Measurements from ENCODE around the gene HLA-B. TPM values are rescaled to one million over a fixed set of nuclear protein-coding genes. Genes with fewer than 3 reads are reported as not detected.

HLA-B gene
- total RNA-seq, 1 donor from 2014 or later, result 400 TPM

DNA sequence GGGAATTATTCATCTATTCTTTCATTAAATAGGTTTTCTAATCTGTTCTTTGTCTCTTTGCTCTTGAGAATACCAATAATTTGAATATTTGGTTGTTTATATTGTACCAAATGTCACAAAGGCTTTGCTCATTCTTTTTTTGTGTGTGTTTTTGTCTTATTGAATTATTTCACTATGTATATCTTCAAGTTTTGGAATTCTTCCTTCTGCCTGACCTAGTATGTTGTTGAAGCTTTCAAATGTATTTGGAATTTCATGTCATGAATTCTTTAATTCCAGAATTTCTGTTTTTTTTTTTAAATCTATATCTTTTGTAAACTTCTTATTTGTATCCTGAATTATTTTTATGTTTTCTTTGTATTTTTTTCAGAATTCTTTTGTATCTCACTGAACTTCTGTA, 16.8 kb downstream of the HLA-B start:
- DNase-seq, result no peak
- intact Hi-C loops (cut with micrococcal nuclease), result no loop called here
- Histone ChIP-seq H3K4me1 (no peaks in the 10 kb centered on the region), H3K36me3 (no peaks in the 10 kb centered on the region), H3K27me3 (ENCODE audit: low read depth) (no peaks in the 10 kb centered on the region), H3K4me3 (no peak overlapping the region), H3K9me3 (replicated peaks) (peaks cover 24% of the 10 kb centered on the region), H3K27ac (replicated peaks) (no peak overlapping the region)
- TF ChIP-seq, protein P1, sequence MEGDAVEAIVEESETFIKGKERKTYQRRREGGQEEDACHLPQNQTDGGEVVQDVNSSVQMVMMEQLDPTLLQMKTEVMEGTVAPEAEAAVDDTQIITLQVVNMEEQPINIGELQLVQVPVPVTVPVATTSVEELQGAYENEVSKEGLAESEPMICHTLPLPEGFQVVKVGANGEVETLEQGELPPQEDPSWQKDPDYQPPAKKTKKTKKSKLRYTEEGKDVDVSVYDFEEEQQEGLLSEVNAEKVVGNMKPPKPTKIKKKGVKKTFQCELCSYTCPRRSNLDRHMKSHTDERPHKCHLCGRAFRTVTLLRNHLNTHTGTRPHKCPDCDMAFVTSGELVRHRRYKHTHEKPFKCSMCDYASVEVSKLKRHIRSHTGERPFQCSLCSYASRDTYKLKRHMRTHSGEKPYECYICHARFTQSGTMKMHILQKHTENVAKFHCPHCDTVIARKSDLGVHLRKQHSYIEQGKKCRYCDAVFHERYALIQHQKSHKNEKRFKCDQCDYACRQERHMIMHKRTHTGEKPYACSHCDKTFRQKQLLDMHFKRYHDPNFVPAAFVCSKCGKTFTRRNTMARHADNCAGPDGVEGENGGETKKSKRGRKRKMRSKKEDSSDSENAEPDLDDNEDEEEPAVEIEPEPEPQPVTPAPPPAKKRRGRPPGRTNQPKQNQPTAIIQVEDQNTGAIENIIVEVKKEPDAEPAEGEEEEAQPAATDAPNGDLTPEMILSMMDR (IDR thresholded peaks at IDR 0.05; ENCODE audit: borderline replicate concordance), result no peak

DNA sequence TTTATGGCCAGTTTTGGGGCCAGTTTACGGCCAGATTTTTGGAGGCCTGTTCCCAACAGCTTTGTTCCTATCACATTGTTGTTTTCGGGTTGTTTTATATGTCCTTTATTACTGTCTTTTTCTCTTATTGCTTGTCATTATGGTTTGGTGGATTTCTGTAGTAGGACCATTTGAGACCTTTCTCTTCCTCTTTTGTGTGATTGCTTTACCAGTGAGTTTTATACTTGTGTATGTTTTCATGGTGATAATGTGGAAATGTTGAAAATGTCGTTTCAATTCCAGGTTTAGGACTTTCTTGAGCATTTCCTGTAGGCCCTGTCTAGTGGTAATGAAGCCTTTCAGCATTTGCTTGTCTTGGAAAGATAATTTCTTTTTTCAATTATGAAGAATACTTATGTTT, 17.8 kb downstream of the HLA-B start:
- Histone ChIP-seq H3K9me3 (replicated peaks) (peaks cover 24% of the 10 kb centered on the region), H3K36me3 (no peaks in the 10 kb centered on the region), H3K4me3 (no peak overlapping the region), H3K4me1 (no peaks in the 10 kb centered on the region), H3K27me3 (ENCODE audit: low read depth) (no peaks in the 10 kb centered on the region), H3K27ac (replicated peaks) (no peak overlapping the region)
- TF ChIP-seq, protein P1 (IDR thresholded peaks at IDR 0.05; ENCODE audit: borderline replicate concordance), result no peak
- intact Hi-C loops (cut with micrococcal nuclease), result no loop called here
- DNase-seq, result no peak

DNA sequence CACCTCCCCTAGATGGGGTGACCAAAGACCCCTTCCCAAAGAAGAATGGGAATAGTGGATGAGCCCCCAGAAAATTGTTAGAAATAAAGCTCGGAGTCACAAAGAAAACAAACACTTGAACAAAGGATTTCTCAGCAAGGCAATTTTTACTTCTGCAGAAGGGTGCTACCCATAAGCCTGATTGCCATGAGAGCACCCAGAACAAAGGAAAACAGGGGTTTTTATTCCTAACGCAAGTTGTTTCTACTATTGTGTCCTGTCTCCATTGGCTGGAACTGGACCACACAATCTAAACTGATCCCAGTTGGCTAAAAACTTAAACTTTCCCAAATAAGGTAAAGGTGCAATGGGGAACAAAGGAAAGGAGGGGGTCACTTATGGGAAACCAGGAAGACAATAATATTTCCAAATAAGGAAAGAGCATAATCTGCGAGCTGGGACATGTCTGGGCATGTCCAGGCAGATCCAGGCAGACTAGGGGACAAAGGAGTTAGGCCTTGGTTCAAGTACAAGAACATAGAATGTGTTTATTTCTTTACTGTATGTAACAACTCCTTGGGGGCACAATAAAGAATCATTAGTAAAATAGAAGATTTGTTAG, 20.0 kb downstream of the HLA-B start:
- Histone ChIP-seq H3K9me3 (replicated peaks) (peaks cover 24% of the 10 kb centered on the region), H3K27me3 (ENCODE audit: low read depth) (no peaks in the 10 kb centered on the region), H3K36me3 (no peaks in the 10 kb centered on the region), H3K4me1 (no peaks in the 10 kb centered on the region), H3K4me3 (no peak overlapping the region), H3K27ac (replicated peaks) (no peak overlapping the region)
- TF ChIP-seq, protein P1 (IDR thresholded peaks at IDR 0.05; ENCODE audit: borderline replicate concordance), result no peak
- no peak for DNase-seq
- intact Hi-C loops (cut with micrococcal nuclease), result no loop called here

DNA sequence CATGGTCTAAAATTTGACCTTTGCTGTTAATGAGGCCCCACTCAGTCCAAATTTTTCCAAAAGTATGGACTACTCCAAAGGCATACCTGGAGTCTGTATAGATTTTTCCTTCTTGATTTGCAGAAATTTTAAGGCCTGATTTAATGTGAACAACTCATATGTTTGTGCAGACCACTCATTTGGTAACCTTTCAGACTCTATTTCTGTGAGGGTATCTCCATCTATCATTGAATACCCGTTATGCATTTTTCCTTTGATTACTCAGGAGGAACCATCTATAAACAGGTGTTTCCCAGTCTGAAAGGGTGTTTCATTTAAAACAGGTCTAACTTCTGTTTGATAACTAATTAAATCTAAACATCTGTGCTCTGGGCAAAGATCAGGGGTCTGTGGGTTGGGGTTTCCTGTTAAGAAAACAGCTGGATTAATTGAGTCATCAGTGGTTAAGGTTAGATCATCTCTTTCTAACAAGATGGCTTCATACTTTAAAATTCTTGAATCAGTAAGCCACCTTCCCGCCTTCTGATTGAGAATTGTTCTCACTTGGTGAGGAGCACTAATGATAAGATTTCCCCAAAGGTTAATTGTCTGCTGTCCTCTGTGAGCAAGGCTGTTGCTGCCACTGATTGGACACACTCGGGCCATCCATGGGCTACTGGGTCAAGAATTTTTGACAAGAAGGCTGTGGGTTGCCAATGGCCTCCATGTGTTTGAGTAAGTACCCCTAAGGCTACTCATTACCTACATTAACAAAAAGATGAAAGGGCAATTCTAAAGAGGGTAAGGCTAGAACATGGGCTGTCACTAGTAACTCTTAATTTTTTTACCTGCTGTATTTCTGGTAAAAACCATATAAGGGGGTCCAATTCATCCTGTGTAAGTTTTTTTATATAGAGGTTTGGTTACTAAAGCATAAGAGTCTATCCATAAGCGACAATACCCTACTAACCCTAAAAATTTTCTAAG, 24.1 kb downstream of the HLA-B start:
- intact Hi-C loops (cut with micrococcal nuclease), result no loop called here
- H3K27ac ChIP-seq (replicated peaks), result no peak overlapping the region
- H3K36me3 ChIP-seq, result no peaks in the 10 kb centered on the region
- no peak overlapping the region for H3K4me3 ChIP-seq
- H3K27me3 ChIP-seq (ENCODE audit: low read depth), result no peaks in the 10 kb centered on the region
- peaks cover 15% of the 10 kb centered on the region for H3K9me3 ChIP-seq (replicated peaks)
- H3K4me1 ChIP-seq, result no peaks in the 10 kb centered on the region
- TF ChIP-seq, protein P1 (IDR thresholded peaks at IDR 0.05; ENCODE audit: borderline replicate concordance), result no peak
- DNase-seq, result no peak

DNA sequence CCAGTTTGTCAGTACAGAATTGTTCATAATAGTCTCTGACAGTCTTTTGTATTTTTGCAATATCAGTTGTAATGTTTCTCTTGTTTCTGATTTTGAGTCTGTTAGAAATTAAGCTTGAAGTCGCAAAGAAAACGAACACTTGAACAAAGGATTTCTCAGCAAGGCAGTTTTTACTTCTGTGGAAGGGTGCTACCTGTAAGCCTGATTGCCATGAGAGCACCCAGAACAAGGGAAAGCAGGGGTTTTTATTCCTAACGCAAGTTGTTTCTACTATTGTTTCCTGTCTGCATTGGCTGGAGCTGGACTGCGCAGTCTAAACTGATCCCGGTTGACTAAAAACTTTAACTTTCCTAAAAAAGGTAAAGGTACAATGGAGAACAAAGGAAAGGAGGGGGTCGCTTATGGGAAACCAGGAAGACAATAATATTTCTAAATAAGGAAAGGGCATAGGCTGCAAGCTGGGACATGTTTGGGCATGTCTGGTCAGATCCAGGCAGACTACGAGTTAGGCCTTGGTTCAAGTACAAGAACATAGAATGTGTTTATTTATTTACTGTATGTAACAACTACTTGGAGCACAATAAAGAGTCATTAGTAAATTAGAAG, 28.5 kb downstream of the HLA-B start:
- no peak overlapping the region for H3K4me3 ChIP-seq
- no peaks in the 10 kb centered on the region for H3K9me3 ChIP-seq (replicated peaks)
- H3K27ac ChIP-seq (replicated peaks), result no peak overlapping the region
- TF ChIP-seq, protein P1 (IDR thresholded peaks at IDR 0.05; ENCODE audit: borderline replicate concordance), result no peak
- H3K4me1 ChIP-seq, result no peaks in the 10 kb centered on the region
- H3K36me3 ChIP-seq, result no peaks in the 10 kb centered on the region
- intact Hi-C loops (cut with micrococcal nuclease), result no loop called here
- no peaks in the 10 kb centered on the region for H3K27me3 ChIP-seq (ENCODE audit: low read depth)
- no peak for DNase-seq

Measured in left ventricle myocardium inferior (tissue), 1 donor.